ENCODE measurements around the gene CORO2B.

Gene CORO2B

DNA sequence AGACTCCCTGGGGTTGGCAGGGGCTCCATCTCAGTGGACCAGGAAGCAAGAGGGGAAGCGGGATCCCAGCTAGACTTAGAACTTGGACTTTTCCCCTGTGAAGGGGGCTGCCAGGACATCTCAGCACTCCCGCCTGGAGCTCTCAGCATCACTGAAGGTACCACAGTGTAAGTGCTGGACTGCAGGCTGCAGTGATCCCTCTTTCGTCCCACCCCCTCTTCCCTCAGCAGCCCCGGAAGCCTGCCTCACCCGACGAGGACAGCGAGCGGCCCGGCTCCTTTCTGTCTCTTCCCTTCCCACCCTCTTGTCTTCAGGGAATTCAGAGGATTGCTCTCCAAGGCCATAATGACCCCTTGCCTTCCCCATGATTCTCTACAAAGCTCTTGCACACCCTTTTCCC is 147.5 kb downstream of the CORO2B start:
- DNase-seq (ENCODE audit: low read depth), result no peak
- no peak overlapping the region for H3K4me3 ChIP-seq (ENCODE audit: low read length)
- TF ChIP-seq, protein P1, sequence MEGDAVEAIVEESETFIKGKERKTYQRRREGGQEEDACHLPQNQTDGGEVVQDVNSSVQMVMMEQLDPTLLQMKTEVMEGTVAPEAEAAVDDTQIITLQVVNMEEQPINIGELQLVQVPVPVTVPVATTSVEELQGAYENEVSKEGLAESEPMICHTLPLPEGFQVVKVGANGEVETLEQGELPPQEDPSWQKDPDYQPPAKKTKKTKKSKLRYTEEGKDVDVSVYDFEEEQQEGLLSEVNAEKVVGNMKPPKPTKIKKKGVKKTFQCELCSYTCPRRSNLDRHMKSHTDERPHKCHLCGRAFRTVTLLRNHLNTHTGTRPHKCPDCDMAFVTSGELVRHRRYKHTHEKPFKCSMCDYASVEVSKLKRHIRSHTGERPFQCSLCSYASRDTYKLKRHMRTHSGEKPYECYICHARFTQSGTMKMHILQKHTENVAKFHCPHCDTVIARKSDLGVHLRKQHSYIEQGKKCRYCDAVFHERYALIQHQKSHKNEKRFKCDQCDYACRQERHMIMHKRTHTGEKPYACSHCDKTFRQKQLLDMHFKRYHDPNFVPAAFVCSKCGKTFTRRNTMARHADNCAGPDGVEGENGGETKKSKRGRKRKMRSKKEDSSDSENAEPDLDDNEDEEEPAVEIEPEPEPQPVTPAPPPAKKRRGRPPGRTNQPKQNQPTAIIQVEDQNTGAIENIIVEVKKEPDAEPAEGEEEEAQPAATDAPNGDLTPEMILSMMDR (conservative IDR thresholded peaks at IDR 0.05; ENCODE audit: low read length), result no peak

DNA sequence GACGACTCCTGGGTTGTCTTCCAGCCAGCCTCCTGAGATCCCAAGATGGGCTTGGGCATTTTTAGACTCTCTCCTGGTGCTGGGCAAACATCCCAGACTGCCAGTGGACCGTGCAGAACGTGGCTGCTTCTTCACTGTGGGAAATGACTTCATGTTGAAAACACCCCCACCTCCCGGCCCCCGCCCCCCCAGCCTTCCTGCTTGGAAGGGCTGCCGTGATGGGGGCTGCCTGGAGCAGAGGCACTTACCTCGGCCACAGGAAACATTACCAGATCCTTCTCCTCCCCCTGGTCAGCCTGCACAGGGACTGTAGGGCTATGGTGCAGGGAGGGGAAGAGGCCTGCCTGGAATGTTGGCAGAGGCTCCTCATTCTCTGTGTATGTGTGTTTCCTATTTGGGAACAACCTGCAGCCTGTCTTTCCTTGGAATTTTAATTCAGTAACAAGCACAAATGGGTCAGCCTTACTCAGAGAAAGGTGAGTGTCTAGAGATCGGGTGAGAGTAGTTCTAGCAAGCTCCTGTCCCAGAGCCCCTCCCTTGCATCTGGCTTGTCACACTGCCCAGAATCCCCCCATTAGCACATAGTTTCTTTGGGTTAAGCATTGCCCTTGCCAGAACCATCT is 151.1 kb downstream of the CORO2B start:
- H3K4me3 ChIP-seq (ENCODE audit: low read length), result no peak overlapping the region
- DNase-seq (ENCODE audit: low read depth), result peak; percentile 55
- TF ChIP-seq, protein P1 (conservative IDR thresholded peaks at IDR 0.05; ENCODE audit: low read length), result no peak

DNA sequence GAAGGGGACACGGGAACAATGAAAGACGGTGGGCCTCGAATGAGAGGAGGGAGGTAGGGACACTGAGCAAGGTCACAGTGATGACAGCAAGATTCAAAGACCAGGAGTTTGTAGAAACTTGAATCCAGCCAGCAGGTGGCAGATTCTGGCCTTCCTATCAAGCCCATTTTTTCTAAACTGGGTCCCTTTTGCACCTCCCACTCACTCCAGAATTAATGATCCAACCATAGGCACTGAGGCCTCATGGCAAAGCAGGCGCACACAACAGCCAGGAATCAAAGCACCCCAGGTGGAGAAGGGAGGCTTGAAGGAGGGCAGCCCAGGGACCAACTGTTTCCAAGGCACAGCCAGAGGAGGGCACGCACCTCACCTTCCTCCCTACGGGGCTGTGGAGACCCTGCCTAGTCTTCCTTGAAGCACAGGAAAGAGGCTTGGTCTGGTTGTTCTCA is 151.7 kb downstream of the CORO2B start:
- DNase-seq (ENCODE audit: low read depth), result peak; percentile 44

DNA sequence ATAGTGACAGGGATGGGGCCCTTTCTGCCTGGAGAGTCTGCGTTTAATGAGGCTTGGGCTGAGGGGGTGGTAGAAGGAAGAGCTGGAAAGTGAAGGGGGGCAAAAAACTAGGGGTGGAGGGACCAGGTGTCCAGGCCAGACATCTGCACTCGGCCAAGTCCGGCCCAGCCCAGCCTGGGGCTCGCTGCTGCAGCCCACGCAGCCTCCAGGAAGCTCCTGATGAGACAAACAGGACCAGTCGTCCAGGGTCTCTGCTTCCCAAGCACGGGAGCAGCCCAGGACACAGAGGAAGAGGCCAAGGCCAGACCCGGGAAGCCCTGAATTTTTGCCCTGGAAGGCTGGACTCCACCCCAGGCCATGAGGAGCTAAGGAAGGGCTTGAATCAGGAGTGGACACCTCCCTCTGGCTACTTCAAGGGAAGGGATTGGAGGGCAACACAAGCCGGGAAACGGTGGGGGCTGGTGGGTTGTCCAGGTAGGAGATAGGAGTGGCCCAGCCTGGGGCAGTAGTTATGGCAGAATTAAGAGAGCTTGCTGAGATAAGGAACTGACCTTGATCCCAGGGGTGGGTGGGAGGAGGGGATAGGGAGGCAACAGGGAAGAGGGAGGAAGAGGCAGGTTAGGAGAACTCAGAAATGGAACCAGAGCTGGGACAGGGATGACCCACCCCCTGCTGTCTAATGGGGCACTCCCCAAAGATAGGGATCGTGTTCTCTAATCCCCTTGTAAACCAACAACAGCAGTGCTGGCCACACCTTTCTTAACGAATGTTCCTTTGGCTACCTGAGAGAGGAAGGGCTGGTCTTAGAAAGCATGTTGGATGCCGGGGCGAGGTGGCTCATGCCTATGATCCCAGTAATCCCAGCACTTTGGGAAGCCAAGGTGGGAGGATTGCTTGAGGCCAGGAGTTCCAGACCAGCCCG is 152.4 kb downstream of the CORO2B start:
- H3K4me3 ChIP-seq (ENCODE audit: low read length), result no peak overlapping the region
- TF ChIP-seq, protein P1 (conservative IDR thresholded peaks at IDR 0.05; ENCODE audit: low read length), result no peak
- no peak for DNase-seq (ENCODE audit: low read depth)

More for the DNA sequence above, 151.7 kb downstream of the CORO2B start:
- TF ChIP-seq, protein P1 (conservative IDR thresholded peaks at IDR 0.05; ENCODE audit: low read length), result peak; percentile 60
- no peak overlapping the region for H3K4me3 ChIP-seq (ENCODE audit: low read length)

DNA sequence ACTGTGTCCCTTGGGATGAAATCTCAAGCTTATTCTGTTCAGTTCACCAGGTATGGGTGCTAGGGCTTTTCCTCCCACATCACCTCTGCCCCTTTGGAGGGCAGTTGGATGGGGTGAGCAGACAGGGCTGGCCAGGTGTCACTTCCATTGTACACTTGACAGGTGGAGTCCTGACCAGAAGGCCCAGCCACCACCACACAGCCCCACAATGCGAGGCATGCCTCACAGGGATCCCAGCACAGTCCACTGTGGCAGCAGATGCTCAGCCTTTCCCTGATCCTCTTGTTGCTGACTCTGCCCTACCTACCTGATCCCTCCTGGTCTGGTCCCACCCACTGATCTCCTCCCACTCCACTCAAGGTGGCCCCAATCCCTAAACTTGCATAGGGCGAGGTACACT is 153.7 kb downstream of the CORO2B start:
- TF ChIP-seq, protein P1 (conservative IDR thresholded peaks at IDR 0.05; ENCODE audit: low read length), result no peak
- no peak overlapping the region for H3K4me3 ChIP-seq (ENCODE audit: low read length)
- no peak for DNase-seq (ENCODE audit: low read depth)

DNA sequence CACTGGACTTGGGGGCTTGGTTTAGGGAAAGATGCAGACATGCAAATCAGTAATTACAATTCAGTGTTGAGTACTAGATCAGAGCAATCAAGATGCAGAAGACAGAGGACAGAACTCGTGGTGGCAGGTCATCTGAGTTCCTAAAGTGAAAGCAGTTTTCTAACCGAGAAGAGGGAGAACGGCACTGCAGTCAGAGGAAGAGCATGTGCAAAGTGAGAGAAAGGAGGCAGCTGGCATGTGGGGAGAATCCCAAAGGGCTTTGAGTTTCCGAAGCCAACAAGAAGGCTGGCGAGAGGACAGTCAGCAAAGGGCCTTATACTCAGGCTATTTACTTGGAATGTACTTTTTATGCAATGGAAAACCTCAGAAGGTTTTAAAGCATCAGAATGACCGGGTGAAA is 154.9 kb downstream of the CORO2B start:
- H3K4me3 ChIP-seq (ENCODE audit: low read length), result no peak overlapping the region
- DNase-seq (ENCODE audit: low read depth), result peak; percentile 52
- TF ChIP-seq, protein P1 (conservative IDR thresholded peaks at IDR 0.05; ENCODE audit: low read length), result no peak
